ENCODE measurements around the gene YLPM1.

DNA sequence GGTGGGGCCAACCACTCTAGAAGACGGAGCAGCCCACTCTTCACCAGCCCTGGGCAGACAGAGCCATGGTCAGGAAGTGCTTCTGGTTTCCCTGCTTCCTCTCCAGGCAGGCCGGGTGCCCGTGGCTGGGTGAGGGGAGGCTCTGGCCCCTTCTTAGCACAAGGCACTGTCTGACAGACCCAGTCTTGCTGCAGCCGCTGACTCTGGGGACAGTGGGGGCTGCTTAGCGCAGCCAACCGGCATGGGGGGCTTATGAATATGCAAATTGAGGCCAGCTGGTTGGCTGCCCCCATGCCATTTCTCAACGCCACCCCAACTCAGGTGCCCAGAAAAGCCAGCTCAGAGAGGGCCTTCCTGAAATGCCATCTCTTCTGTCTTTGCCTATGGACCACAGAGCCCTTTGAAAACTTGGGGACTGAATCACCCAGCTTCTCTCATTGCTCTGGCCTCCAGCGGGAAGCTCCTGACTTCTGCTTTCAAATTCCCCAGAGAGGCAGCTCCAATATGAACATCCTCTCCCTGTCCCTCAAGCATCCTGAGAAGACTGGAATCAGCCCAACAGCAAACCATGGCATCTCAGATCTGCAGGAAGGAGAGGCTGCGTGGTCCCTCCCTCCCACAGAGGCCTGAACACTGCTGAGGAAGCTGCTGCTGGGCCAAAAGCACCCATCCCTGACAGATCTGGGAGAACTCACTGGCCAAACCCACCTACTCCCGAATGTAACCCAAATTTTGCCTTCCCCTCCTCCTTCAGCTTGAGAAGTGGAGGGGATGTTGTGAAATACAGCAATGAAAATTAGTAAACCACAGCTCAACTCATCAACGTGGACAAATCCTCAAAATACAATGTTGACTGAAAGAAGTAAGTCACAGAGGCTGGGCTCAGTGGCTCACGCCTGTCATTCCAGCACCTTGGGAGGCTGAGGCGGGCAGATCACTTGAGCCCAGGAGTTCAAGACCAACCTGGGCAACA lies 113.1 kb downstream of the YLPM1 start, which contains the start of gene PROX2:
- TF ChIP-seq, protein P1, sequence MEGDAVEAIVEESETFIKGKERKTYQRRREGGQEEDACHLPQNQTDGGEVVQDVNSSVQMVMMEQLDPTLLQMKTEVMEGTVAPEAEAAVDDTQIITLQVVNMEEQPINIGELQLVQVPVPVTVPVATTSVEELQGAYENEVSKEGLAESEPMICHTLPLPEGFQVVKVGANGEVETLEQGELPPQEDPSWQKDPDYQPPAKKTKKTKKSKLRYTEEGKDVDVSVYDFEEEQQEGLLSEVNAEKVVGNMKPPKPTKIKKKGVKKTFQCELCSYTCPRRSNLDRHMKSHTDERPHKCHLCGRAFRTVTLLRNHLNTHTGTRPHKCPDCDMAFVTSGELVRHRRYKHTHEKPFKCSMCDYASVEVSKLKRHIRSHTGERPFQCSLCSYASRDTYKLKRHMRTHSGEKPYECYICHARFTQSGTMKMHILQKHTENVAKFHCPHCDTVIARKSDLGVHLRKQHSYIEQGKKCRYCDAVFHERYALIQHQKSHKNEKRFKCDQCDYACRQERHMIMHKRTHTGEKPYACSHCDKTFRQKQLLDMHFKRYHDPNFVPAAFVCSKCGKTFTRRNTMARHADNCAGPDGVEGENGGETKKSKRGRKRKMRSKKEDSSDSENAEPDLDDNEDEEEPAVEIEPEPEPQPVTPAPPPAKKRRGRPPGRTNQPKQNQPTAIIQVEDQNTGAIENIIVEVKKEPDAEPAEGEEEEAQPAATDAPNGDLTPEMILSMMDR (IDR thresholded peaks at IDR 0.05; ENCODE audit: extremely low read depth in 1 of 2, insufficient read depth in 1 of 2, low read depth in 1 of 2, low read length in 2 of 2) = no peak
- TF ChIP-seq EZH2 (IDR thresholded peaks at IDR 0.05; ENCODE audit: borderline replicate concordance, low read depth, low read length, severe bottlenecking) (no peak), GATA2 (IDR thresholded peaks at IDR 0.05; ENCODE audit: insufficient read depth, insufficient read length, low read depth, low read length) (no peak), POLR2A (IDR thresholded peaks at IDR 0.05; ENCODE audit: low read depth, low read length) (no peak), POLR2AphosphoS5 (IDR thresholded peaks at IDR 0.05; ENCODE audit: insufficient read depth, low read depth, low read length) (no peak)
- TF ChIP-seq, protein P2, sequence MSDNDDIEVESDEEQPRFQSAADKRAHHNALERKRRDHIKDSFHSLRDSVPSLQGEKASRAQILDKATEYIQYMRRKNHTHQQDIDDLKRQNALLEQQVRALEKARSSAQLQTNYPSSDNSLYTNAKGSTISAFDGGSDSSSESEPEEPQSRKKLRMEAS (IDR thresholded peaks at IDR 0.05; ENCODE audit: insufficient read depth, insufficient read length) = no peak
